GM21515 (cell line): ENCODE measurements around the gene ROBO1.
"Not testable (repeated sequence)": the region's sequence is repeated elsewhere in the genome, so short reads cannot be mapped to it uniquely, and the experiment has no call there.

Experiments
- ATAC-seq: cut with Tn5 transposase; IDR thresholded peaks from one replicate; pipeline ENCODE4 v1.9.1; 2021; ENCODE audit not compliant: unreplicated experiment

The ROBO1 gene

GRCh38 chr3:79555655-79556054, 212.1 kb downstream of the ROBO1 start:
- ATAC-seq = no peak

GRCh38 chr3:79551997-79552396, 215.8 kb downstream of the ROBO1 start:
- no peak for ATAC-seq

- no peak for ATAC-seq
Observed at GRCh38 chr3:79551321-79551892, 216.4 kb downstream of the ROBO1 start.

- ATAC-seq = no peak
Observed at GRCh38 chr3:79543218-79543982, 224.4 kb downstream of the ROBO1 start.

- no peak for ATAC-seq
Observed at GRCh38 chr3:79534727-79535126, 233.1 kb downstream of the ROBO1 start.

GRCh38 chr3:79531566-79532295, 236.1 kb downstream of the ROBO1 start:
- no peak for ATAC-seq

- peak; percentile 70 for ATAC-seq
Observed at GRCh38 chr3:79521221-79521848, 246.5 kb downstream of the ROBO1 start.

- no peak for ATAC-seq
Observed at GRCh38 chr3:79517766-79518413, 249.9 kb downstream of the ROBO1 start.

- ATAC-seq = no peak
Observed at GRCh38 chr3:79516795-79517194, 251.0 kb downstream of the ROBO1 start.

GRCh38 chr3:79515072-79515471, 252.7 kb downstream of the ROBO1 start:
- no peak for ATAC-seq

GRCh38 chr3:79514069-79514468, 253.7 kb downstream of the ROBO1 start:
- no peak for ATAC-seq

- no peak for ATAC-seq
Observed at GRCh38 chr3:79506751-79507150, 261.0 kb downstream of the ROBO1 start.

GRCh38 chr3:79502216-79502681, 265.5 kb downstream of the ROBO1 start:
- not testable (repeated sequence) for ATAC-seq

- ATAC-seq = no peak
Observed at GRCh38 chr3:79497447-79498111, 270.2 kb downstream of the ROBO1 start.

GRCh38 chr3:79491029-79491641, 276.7 kb downstream of the ROBO1 start:
- ATAC-seq = no peak

GRCh38 chr3:79490165-79491028, 277.4 kb downstream of the ROBO1 start:
- ATAC-seq = no peak

- no peak for ATAC-seq
Observed at GRCh38 chr3:79488407-79488806, 279.4 kb downstream of the ROBO1 start.

- ATAC-seq = no peak
Observed at GRCh38 chr3:79480746-79481145, 287.1 kb downstream of the ROBO1 start.

GRCh38 chr3:79478620-79479019, 289.2 kb downstream of the ROBO1 start:
- ATAC-seq = no peak
